ENCODE measurements around the gene UBE2E1.

Gene UBE2E1

DNA sequence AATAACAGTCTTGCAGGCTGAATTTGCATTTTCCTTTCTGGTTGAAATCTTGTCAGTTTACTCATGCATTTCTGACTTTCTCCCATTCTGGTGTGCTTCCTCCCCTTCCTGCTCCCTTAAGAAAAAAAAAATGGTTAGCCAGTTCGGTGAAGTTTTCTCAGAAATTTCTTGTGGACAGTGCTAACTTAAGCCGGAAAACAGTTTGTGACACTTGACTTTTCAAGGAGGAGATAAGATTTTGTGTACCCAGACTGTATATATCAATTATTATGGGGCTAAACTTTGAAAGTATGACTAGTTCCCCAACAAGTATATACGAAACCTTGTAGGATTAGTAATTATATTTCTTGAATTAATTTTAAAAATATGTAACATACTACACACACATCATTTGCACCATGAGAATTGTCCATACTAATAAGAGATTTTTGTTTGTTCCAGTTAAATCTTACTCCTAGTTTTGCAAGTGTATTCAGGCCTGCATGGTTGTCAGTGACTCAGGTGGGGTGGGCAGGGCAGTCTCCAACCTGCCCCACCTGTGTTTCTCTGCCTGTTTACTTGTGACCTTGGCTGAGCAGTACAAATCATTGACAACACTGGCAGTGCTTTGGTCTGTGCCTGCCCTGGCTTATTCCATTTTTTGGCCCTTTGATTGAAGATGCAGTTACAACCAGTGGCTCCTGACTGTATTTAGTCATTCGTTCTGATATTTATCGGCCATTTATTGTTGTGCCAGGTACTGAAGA is 19.1 kb downstream of the UBE2E1 start:
- DNase-seq (ENCODE audit: low read depth): no peak
- TF ChIP-seq, protein P1, sequence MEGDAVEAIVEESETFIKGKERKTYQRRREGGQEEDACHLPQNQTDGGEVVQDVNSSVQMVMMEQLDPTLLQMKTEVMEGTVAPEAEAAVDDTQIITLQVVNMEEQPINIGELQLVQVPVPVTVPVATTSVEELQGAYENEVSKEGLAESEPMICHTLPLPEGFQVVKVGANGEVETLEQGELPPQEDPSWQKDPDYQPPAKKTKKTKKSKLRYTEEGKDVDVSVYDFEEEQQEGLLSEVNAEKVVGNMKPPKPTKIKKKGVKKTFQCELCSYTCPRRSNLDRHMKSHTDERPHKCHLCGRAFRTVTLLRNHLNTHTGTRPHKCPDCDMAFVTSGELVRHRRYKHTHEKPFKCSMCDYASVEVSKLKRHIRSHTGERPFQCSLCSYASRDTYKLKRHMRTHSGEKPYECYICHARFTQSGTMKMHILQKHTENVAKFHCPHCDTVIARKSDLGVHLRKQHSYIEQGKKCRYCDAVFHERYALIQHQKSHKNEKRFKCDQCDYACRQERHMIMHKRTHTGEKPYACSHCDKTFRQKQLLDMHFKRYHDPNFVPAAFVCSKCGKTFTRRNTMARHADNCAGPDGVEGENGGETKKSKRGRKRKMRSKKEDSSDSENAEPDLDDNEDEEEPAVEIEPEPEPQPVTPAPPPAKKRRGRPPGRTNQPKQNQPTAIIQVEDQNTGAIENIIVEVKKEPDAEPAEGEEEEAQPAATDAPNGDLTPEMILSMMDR (conservative IDR thresholded peaks at IDR 0.05; ENCODE audit: low read depth, low read length): no peak
- H3K4me3 ChIP-seq (ENCODE audit: low read depth, low read length): no peak overlapping the region

DNA sequence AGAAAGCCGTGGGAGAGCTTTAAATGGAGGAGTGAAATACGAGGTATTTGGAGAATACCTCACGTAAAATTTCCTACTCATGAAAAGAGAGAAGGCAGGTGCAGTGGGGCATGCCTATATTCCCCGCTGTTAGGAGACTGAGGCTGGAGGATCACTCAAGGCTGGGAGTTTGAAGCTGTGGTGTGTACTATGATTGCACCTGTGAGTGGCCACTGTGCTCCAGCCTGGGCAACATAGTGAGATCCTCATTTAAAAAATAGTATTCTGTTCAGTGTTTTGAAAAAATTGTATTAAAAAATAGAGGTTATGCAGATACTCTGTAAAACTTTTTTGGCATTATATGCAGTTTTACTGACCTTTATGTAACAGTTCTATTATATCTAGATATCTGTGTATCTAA is 20.0 kb downstream of the UBE2E1 start:
- TF ChIP-seq, protein P1 (conservative IDR thresholded peaks at IDR 0.05; ENCODE audit: low read depth, low read length): no peak
- H3K4me3 ChIP-seq (ENCODE audit: low read depth, low read length): no peak overlapping the region

DNA sequence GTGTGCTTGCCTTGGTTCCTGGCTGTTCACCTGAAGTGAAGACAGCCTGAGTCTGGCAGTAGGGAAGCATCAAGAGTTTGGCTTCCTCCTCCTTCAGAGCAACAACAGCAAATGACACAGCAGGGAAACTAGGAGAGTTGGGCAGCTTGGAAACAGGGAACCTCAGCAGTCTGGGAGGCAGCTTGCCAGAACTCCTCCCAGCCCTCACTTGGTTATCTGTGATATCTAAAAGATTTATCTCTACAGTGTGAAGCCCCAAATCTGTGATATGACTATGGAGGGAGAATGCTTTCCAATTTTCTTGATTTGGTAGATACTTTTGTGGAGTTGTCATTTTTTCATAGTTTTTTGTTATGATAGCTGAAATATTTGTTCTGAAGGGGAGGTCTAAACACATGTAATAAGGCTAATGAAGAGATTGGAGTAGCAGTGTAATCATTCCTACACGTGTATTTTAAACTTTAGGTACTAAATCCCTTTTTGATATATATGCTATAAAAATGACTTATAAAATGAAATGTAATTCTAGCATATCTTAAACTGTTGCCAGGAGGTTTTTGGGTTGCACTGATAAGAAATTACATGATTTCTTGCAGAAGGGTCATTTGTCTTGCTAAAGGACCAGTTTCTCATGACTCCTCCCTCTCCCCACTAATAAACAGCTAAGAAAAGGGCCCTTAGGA is 20.8 kb downstream of the UBE2E1 start:
- H3K4me3 ChIP-seq (ENCODE audit: low read depth, low read length): no peak overlapping the region
- TF ChIP-seq, protein P1 (conservative IDR thresholded peaks at IDR 0.05; ENCODE audit: low read depth, low read length): no peak
- peak; percentile 54 for DNase-seq (ENCODE audit: low read depth)

More for the DNA sequence above, 20.0 kb downstream of the UBE2E1 start:
- DNase-seq (ENCODE audit: low read depth): no peak

DNA sequence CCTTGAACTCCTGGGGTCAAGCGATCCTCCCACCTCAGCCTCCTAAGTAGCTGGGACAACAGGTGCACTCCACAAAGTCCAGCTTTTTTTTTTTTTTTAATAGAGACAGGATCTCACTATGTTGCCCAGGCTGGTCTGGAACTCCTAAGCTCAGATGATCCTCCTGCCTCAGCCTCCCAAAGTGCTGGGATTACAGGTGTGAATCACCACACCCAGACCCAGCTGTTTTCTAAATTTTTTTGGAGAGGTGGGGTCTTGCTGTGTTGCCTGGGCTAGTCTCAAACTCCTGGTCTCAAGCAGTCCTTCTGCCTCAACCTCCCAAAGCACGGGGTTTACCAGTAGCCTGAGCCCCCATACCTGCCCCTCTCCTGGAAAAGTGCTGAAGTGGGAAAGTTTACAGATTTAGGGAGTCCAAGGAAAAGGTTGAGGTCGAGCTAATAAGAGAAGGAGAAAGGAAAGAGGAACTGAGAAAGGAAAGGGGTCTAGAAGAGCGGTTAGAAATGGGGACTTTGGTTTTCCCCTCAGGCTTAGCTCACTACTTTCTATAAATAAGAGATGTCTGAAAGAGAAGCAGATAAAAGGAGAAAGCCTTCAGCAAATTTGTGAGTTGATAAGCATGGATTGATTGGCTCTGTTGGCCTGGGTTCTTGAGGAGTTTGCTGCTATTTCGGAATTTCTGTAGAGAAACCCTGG is 23.6 kb downstream of the UBE2E1 start:
- TF ChIP-seq, protein P1 (conservative IDR thresholded peaks at IDR 0.05; ENCODE audit: low read depth, low read length): no peak
- DNase-seq (ENCODE audit: low read depth): no peak
- H3K4me3 ChIP-seq (ENCODE audit: low read depth, low read length): no peak overlapping the region

DNA sequence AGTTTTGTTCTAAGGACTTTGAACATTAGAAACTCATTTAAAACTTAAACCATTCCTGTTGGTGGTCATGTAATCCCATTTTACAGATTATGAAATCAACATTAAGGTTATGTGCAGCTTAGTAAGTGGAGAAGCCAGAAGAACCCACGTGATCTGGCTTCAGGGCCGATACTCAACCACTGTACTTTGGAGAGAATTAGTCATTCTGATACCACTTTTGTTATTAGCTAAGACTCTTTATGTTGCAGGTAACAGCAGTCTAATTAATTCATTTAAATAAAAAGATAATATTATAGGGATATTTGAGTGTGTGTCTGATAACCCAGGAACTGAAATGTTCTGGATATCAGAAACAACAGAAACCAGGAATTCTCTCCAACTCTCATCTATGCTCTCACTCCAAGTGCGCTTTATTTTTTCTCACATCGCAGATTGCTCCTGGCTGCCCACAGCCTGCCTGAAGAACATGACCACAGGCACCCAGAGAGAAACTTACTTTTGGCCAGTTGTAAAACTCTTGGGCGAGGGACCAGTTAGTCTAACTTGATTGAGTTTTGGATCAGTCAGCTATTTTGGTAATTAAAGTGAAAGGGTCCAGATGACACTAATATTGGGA is 25.2 kb downstream of the UBE2E1 start:
- no peak overlapping the region for H3K4me3 ChIP-seq (ENCODE audit: low read depth, low read length)
- TF ChIP-seq, protein P1 (conservative IDR thresholded peaks at IDR 0.05; ENCODE audit: low read depth, low read length): no peak
- DNase-seq (ENCODE audit: low read depth): no peak

DNA sequence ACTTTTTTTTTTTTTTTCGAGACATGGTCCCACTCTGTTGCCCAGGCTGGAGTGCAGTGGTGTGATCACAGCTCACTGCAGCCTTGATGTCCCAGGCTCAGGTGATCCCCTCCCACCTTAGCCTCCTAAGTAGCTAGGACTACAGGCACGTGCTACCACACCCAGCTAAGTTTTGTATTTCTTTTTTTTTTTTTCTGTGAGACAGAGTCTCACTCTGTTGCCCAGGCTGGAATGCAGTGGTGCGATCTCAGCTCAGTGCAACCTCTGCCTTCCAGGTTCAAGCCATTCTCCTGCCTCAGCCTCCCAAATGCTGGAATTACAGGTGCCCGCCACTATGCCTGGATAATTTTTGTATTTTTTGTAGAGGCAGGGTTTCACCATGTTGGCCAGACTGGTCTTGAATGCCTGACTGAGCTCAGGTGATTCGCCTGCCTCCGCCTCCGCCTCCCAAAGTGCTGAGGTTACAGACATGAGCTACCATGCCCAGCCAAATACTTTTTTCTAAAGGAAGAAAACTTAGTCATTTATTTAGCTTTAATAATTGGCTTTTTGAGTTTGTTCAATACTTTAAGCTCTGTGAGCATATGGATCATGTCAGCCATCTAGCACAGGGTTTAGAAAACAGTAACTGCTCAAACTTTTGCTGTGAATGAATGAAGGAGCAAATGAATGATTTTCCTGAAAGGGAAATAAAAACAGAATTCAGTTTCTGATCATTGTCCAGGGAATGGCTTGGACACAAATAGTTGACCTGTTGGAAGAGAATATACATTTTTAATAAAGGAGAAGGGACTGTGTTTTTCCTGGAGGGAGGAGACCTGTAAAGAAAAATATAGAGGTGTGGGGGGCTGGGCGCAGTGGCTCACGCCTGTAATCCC is 26.0 kb downstream of the UBE2E1 start:
- TF ChIP-seq, protein P1 (conservative IDR thresholded peaks at IDR 0.05; ENCODE audit: low read depth, low read length): no peak
- DNase-seq (ENCODE audit: low read depth): no peak
- H3K4me3 ChIP-seq (ENCODE audit: low read depth, low read length): no peak overlapping the region

Measured in choroid plexus epithelial cell (primary cell).